Activated naive CD4-positive, alpha-beta T cell (primary cell): ENCODE results near the gene SETBP1.

Experiments used
- DNase-seq, 4 experiments: peaks; one replicate each; lab custom pipeline; 2025; lab: John Stamatoyannopoulos, UW

The SETBP1 gene

DNA sequence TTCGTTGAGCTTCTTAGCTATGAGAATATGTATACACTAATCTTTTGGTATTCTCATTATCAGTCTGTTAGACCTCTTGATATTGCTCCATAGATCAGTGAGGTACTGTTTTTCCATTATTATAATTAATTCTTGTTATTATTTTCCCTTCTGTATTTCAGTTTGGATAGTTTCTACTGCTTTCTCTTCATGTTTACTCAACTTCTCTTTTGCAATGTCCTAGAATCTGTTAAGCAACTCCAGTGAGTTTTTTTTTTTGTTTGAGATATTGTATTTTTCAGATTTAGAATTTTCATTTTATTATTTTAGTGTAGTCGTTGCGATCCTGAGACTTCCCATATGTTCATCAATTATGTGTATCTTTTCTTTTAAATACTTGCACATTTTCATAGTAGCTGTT lies 260.8 kb downstream of the SETBP1 start:
- DNase-seq = no peak

DNA sequence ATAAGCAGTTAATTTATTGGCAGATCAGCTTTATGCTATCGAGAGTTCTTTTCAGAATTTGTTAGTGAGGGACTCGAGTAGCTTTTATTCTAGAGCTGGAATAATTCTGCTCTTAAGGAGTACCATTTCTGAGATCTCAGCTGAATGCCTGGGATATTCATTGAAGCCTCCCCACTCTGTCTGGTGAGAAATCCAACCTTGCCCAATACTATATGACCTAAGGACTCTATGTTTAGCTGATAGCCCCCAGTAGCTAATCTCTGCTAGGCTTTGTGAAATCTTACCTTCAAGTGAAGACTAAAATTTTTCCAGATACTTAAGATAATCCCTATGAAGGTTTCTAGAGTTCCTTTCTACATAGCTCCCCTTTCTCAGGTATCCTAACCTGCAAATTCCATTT lies 261.4 kb downstream of the SETBP1 start:
- DNase-seq = no peak

DNA sequence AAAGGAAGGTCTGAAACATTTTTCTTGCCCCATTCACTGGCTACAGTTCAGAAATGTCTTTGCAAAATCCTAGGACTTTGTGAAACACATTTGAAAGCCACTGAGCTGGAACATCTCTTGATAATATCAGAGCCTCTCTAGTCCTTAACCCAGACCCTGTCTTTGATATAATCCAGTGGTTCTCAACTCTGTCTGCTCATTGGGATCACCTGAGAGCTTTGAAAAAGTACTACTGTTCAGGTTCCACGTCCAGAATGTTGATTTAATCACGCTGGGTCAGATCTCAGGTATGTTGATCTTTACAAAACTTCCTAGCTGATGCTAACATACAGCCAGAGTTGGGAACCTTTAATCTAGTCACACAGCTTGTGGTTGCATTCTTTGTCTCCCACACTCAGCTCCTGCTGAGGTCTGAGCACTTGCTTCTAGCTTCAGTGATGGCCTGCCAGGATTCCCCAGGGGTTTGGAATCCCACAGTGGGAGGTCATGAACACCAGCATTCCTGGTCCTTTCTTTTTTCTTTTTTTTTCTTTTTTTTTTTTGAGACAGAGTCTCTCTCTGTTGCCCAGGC lies 262.7 kb downstream of the SETBP1 start:
- DNase-seq = no peak

DNA sequence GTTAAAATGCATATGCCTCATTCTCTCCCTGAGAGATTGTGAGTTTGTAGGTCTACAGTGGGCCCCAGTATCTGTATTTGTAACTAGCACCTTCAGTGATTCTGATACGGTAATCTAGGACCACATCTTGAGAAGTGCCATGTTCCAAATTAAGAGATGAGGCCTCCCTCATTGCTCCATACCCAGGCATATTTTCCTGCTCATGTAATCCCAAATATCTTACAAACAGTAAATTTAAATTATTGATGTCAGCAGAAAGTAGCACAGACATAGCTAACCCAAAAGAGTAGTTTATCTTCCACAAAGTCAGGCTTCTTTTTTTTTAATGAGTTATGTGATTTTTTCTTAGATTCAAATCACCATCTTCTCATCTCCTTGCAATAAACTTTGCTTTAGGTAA lies 263.8 kb downstream of the SETBP1 start:
- DNase-seq = no peak

DNA sequence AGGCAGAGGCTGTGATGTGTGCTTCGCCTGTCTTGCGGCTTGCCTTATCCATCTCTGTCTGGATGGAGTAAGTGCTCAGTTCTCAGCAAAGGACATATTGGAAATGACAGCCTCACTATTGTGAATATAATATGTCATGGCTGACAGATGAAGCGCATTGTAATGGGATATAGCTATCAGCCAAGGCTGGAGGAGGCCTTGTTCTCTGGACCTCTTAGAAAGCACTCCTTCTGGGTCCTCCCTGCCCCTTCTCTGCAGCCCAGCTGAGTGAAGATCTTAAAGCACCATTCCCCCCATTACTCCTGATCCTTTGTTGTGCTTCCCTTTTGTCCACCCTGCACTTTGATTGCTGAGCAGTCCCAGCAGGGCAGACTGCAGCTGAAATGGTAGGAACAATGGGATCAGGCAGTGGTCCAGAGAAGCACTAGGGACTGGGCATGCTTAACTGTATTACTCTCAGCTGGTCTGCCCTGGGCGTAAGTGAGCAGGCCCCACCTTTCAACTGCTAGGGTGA lies 265.3 kb downstream of the SETBP1 start:
- no peak for DNase-seq

DNA sequence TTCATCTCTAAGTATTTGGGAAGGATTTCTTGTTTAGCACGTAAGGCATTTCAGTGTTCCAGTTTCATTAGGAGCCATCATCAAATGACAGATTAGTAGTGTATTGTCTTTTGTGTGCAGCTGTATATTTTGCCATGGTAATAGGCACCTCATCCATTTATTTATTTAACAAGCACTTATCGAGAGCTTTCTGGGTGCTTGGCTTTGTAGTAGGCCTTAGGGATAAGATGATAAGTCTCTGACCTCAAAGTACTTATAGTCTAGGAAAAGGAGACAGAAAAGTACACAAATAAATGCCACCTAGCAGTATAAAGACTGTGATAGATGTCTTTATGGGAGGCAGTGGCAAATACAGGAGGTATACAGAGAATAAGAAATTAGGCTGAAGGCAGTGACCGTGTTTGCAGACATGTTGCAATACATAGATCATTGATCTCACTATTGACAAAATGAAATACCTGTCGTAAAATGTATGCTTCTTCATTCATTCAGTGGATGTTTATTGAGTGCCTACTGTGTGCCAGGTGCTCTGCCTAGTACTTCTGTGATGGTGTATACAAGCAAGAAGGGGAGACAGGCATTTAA lies 265.9 kb downstream of the SETBP1 start:
- DNase-seq = no peak

DNA sequence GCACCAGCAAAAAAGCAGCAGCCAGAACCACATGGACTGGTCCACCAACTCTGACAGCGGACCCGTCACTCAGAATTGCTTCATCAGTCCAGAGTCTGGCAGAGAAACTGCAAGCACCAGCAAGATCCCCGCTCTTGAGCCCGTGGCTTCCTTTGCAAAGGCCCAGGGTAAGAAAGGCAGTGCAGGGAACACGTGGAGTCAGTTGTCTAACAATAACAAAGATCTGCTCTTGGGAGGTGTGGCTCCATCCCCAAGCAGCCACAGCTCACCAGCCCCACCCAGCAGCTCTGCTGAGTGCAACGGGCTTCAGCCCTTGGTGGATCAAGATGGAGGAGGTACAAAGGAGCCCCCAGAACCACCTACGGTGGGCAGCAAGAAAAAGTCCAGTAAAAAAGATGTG lies 269.3 kb downstream of the SETBP1 start:
- DNase-seq = no peak

DNA sequence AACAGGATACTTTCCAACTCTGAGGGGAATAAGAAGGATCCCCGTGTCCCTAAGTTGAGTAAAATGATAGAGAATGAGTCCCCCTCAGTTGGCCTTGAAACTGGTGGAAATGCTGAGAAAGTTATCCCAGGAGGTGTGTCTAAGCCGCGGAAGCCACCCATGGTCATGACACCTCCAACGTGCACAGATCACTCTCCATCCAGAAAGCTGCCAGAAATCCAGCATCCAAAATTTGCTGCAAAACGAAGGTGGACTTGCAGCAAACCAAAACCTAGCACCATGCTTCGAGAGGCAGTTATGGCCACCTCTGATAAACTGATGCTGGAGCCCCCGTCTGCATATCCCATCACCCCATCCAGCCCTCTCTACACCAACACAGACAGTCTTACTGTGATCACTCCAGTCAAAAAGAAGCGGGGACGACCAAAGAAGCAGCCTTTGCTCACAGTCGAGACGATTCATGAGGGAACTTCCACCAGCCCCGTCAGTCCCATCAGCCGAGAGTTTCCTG lies 270.1 kb downstream of the SETBP1 start:
- no peak for DNase-seq

DNA sequence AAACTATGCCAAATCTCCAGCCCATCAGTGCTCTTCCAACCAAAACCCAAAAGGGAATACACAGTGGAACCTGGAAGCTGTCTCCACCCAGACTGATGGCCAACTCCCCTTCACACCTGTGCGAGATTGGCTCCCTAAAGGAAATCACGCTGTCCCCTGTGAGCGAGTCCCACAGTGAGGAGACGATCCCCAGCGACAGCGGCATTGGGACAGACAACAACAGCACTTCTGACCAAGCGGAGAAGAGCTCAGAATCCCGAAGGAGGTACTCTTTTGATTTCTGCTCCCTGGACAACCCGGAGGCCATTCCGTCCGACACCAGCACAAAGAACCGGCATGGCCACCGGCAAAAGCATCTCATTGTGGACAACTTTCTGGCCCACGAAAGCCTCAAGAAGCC lies 271.1 kb downstream of the SETBP1 start:
- no peak for DNase-seq

DNA sequence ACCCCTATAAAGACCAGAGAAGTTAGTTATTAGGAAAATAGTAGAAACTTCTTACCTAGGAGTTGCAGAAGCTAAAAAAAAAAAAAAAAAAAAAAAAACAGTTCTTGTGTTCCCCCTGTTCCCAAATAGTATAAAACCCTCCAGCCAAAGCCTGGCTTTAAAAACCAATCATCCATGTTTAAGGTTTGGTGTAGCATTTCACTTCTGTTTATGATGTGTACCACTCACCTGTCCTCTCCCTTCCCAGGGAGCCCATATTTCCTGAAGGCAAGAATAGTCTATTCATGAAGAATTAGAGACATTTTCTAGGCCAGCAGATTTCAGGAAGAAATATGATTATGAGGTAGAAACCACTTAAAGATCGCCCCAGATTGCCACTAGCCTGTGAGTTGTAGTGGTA lies 273.6 kb downstream of the SETBP1 start:
- DNase-seq = no peak

DNA sequence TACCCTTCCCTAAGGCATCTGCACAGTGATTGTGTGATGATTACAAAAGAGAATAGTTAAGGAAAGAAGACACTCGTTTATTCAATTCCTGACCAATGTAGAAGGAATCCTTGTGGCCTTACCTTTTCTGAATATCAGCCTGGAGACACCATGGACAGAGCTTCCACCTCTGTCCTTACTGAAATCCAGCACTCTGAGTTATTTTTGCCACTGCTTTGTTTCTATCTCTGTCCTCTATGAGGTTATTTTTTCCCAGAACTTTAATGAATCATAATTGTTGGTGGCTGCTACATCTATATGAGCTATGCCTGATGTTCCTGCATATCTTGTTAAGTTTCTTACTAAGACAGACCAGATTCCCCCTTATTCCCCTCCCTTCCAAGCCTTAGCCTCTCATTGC lies 275.1 kb downstream of the SETBP1 start:
- no peak for DNase-seq

DNA sequence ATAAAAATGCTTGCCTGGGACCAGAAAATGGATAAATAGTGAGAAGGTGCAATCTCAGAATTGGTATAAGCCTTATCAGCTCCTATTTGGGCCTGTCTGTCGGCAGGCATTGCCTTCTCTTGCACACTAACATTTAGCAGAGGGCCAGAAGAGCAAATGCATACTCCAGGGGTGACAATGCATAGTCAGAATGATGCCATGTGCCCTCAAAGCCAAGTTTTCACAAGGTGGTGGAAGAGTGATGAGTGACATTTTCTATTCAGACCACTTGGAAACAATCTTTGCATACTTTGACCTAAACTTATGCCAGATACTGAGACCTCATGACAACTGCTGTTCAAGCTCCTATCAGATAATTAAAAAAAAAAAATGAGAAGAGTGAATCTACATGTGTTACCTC lies 276.3 kb downstream of the SETBP1 start:
- DNase-seq = no peak

DNA sequence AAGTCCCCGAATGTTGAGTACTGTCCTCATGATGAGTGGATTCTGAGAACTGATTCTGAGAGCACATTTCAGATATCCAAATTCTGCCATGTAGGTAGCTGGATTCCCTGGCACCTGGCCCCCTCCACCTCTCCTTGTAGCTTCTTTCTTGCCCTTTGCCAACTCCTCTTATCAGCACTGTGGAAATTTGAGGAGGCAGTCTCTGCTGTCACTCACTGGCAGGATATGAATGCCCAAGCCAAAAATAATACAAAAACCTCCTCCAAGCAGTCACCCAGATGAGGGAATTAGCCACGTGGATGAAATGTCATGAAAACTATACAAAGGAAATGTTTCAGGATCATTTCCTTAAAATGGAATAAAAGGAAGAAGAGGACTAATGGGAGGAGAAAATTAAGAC lies 276.8 kb downstream of the SETBP1 start:
- no peak for DNase-seq

DNA sequence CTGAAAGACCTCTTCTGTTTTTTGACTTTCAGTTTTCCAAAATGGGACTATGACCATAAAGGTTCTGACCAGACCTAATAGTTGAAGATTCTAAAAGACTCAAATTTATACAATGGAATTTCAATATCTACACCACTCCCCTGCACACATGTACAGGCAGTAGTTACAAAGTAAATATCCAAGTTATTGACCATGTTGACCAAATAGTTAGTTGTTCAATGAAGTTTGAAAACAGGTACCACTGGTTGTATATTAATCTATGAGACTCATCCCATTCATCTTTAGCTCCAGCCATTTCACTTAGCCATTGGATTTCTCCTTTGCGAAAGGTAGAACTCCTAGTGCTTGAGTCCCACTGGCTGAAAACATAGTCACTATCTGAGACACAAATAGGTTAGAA lies 277.4 kb downstream of the SETBP1 start:
- no peak for DNase-seq

DNA sequence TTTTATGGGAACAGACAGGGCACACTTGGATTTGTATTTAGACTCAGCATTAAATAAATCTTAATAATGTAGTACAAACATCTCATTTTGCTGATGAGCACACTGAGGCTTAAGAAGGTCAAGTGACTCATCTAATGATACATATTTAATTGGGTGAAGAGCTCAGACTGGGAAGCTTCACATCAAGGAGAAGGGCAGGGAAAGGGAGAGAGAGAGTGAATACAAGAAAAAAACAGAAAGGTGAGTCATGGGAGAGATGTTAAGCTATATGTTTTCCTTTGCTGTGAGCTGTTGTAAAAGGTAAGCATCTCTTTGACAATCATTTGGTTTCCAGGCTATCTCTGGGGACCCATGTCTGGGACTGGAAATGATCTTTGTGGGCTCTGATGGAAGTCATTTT lies 277.8 kb downstream of the SETBP1 start:
- no peak for DNase-seq

DNA sequence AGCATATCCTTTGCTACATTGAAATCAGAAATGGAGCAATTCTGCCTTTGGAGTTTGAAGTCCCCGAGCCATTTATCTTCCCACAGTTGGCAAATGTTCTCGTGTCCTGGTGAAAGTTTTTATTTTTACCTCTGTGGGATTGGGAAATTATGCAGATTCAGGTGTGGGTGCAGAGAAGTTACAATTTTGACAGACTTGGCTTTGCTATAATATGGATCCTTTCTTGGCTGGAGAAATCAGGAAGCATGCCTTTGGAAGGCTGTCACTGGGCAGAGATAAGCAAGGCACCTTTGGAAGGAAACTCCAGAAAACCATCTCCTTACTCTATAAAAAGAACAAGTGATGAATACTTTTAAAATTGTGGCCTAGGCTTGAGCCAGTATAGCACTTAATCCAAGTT lies 278.3 kb downstream of the SETBP1 start:
- DNase-seq = no peak

DNA sequence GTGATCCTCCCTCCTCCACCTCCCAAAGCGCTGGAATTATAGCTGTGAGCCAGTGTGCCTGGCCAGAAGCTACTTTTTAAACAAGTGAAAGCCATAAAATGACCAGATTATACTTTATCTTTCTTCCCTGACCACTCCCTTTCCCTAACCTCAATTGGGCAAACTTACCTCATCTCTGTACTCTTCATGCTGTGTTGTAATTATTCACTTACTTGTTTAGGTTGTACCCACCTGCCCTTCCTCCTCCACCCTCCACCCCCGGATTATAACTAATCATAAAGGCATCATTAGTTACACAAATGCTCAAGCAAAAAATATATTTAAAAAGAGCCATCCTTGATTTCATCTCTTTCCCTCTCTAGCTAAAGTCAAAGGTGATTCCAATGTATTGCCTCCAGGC lies 279.9 kb downstream of the SETBP1 start:
- DNase-seq = no peak

DNA sequence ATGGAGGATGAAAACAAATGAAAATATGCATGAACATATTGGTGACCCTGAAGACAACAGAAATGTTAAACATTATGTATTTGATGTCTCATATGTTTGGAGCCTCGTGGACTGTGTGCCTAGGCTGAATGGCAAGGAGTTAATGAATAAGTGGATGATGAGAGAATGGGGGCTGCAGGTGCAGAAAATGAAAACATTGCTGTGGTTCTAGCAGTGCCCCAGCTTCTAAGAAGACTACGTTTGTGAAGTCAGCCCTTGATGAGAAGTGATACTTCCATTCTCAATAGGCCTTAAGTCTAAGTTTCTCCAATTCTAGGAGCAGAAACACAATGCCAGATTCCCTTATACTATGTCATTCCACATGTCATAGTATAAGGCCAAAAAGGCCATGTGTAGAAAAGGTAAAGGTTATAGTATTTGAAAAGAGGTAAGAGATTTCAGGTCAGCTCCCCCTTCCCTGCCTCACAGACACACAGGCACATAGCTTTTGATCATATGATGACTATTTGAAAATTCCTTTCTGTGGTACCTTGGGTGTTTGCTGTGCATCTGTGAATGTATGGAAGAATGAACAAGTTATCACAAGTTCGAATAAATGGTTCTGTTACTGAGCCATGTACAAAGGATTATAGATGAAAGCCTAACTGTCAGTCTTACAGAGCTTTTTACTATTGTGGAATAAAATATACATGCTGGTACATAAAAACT lies 280.8 kb downstream of the SETBP1 start:
- DNase-seq = no peak

DNA sequence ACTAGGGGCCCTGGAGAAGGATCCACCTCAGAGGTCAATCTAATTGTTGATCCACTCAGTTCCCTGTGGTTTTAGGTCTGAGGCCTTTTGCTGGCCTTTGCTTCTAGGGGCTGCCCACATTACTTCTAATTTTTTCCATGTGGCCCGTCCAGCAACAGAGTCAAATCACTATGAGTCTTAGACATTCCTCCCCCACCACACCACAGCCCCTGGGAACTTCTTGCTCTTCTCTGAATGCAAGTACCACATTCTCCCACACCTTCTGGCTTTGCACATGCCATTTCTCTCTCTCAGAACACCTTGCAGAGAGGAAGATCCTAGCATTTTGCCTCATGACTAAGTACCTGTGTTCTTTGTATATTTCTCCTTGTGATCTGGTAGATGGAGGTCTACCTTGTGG lies 286.9 kb downstream of the SETBP1 start:
- DNase-seq = no peak

DNA sequence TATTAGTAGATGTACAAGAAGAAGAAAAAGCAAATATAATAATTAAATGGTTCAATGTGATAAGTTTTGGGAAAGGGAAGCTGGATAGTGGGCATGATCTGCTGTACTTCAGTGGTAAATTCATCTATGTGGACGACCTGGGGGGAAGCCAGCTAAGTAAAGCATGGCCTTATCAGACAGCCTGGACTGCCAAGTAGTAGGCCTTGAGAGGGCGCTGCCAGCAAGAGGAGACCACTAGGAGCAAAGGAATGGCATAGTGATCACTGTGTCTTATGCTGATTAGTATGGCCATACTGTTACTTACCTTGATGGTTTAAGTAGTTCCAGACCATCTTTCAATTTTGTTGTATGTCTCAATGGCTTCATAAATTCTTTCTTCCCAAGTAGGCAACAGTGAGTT lies 287.6 kb downstream of the SETBP1 start:
- no peak for DNase-seq

DNA sequence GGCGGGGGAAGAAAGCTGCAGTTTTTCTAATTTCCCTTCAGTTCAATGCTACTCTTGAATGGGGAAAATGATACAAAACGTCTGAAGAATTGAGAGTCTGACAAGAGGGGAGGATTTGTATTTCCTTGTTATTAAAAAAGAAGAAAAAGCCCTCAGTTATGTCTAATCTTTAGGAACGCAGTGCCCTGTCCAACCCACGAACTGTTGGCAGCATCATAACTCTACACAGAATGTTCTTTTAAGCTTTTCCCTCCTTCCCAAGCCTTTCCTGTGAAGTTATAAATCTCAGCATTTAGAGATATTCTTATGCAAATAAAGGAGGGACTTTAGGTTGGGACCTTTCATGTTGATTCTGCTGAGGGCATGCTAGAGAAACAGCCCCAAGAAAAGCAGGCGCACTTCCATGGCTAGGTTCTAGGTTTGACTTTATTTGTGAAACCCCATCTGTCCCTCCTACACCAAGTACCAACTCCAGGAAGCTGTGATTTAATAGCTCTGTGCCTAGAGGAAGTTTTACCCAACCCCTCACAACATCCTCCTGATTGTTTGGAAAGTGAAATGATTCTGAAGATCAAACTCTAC lies 288.6 kb downstream of the SETBP1 start:
- no peak for DNase-seq

DNA sequence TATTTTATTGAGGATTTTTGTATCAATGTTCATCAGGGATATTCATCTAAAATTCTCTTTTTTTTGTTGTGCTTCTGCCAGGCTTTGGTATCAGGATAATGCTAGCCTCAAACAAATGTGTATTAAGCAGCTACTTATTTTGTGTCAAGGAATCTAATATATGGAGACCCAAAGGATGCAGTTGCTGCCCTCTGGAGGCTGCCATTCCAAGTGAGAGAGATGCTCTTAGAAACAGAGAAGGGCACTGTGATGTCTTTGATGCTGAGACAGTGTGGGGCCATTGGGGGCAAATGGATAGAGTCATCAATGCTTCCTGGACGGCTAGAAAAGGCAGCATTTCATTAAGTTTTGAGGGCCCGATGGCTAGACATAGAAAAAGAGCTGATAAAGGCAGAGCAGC lies 292.6 kb downstream of the SETBP1 start:
- no peak for DNase-seq

DNA sequence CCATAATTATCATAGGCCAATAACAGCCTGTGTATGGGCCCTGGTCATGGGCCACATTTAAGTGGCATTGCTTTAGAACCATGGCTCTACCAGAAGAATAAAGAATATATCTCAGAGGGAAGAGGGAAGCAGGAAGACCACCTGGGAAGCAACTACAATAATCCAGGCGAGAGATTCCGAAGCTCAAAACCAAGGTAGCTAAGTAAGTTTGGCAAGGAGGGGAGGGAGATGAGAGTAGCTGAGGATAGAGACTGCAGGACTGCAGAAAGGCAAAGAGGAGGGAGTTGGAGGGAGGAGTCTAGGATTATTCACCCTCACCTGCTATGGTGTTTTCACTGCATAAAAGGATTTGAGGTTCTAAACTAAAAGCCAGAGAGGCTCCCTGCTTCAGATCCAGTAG lies 293.5 kb downstream of the SETBP1 start:
- no peak for DNase-seq
